GM12875 (cell line): Measurements from ENCODE around the gene BICRA.

Experiments
- H3K4me3 ChIP-seq: one replicate; pipeline ENCODE4 v1.5.1; 2011; ENCODE audit warnings: low read depth, low read length, control low read depth
- CTCF ChIP-seq: IDR thresholded peaks from 2 replicates; pipeline ENCODE4 v1.5.1; 2011; ENCODE audit warnings: low read depth, mild to moderate bottlenecking, control low read depth, inconsistent platforms, low read length, moderate library complexity, borderline replicate concordance; ENCODE audit not compliant: insufficient read depth

Gene BICRA

GRCh38 chr19:47729799-47730520 is 121.0 kb downstream of the BICRA start:
- no peak for TF ChIP-seq CTCF
- no peak overlapping the region for H3K4me3 ChIP-seq

GRCh38 chr19:47730521-47730889 is 121.6 kb downstream of the BICRA start:
- H3K4me3 ChIP-seq, result no peak overlapping the region
- TF ChIP-seq CTCF, result no peak

- no peak overlapping the region for H3K4me3 ChIP-seq
- TF ChIP-seq CTCF, result no peak
These were observed 122.0 kb downstream of the BICRA start for GRCh38 chr19:47730910-47731309.

GRCh38 chr19:47735131-47735530 is 126.2 kb downstream of the BICRA start:
- TF ChIP-seq CTCF, result no peak
- no peak overlapping the region for H3K4me3 ChIP-seq

GRCh38 chr19:47740866-47741519 is 132.1 kb downstream of the BICRA start:
- no peak overlapping the region for H3K4me3 ChIP-seq
- TF ChIP-seq CTCF, result no peak

GRCh38 chr19:47741544-47742140 is 132.7 kb downstream of the BICRA start:
- TF ChIP-seq CTCF, result no peak

GRCh38 chr19:47742634-47743033 is 133.7 kb downstream of the BICRA start:
- H3K4me3 ChIP-seq, result no peak overlapping the region
- TF ChIP-seq CTCF, result no peak

More at GRCh38 chr19:47741544-47742140, 132.7 kb downstream of the BICRA start:
- H3K4me3 ChIP-seq, result no peak overlapping the region
